ENCODE results near the gene PCK1. TPM values are rescaled to one million over a fixed set of nuclear protein-coding genes. Genes with fewer than 3 reads are reported as not detected.

PCK1 gene
- total and polyA plus RNA-seq, 2 of the 13 experiments (the other 11 are each of a cell fraction or from before 2014, with no cell fraction given): 6.5 to 12.6 TPM

GRCh38 chr20:57514273-57514751 is 46.6 kb upstream of the PCK1 start (continued):
- no peak for TF ChIP-seq NR2C2 (CRISPR knock-in tag; IDR thresholded peaks at IDR 0.05; ENCODE audit: borderline replicate concordance)
- no peak for TF ChIP-seq ZNF574 (CRISPR knock-in tag; IDR thresholded peaks at IDR 0.05)
- no peak for TF ChIP-seq PLRG1 (conservative IDR thresholded peaks at IDR 0.05)
- TF ChIP-seq PHB2 (IDR thresholded peaks at IDR 0.05; ENCODE audit: partially characterized antibody): no peak
- peak; percentile 47 for TF ChIP-seq ZFP36 (IDR thresholded peaks at IDR 0.05; ENCODE audit: borderline replicate concordance, low read depth, low read length, partially characterized antibody)
- TF ChIP-seq ZNF17 (CRISPR knock-in tag; IDR thresholded peaks at IDR 0.05): no peak
- peak; percentile 100 for TF ChIP-seq STAG1 (CRISPR knock-in tag; IDR thresholded peaks at IDR 0.05)
- TF ChIP-seq ZNF430 (CRISPR knock-in tag; IDR thresholded peaks at IDR 0.05): no peak
- 0 out of 2 replicates have a peak, but pooled peaks have one; percentile 11 for TF ChIP-seq ETV5 (CRISPR knock-in tag; IDR thresholded peaks at IDR 0.05; ENCODE audit: borderline replicate concordance)
- TF ChIP-seq YY1 (IDR thresholded peaks at IDR 0.05; ENCODE audit: insufficient read depth, insufficient replicate concordance, low read depth, low read length): peak; percentile 33
- no peak for TF ChIP-seq MED1 (CRISPR knock-in tag; IDR thresholded peaks at IDR 0.05)
- TF ChIP-seq MXD1 (CRISPR knock-in tag; IDR thresholded peaks at IDR 0.05): no peak; the same call in 1 of the 2 replicates
- TF ChIP-seq ZNF367 (CRISPR knock-in tag; IDR thresholded peaks at IDR 0.05; ENCODE audit: borderline replicate concordance): no peak
- no peak for TF ChIP-seq NCOR1 (IDR thresholded peaks at IDR 0.05; ENCODE audit: borderline replicate concordance, low read length)
- TF ChIP-seq ZFYVE20 (CRISPR knock-in tag; IDR thresholded peaks at IDR 0.05; ENCODE audit: borderline replicate concordance, low read depth): no peak
- TF ChIP-seq ZFAT (CRISPR knock-in tag; conservative IDR thresholded peaks at IDR 0.05): no peak
- TF ChIP-seq RERE (CRISPR knock-in tag; IDR thresholded peaks at IDR 0.05; ENCODE audit: low read depth): no peak
- no peak for TF ChIP-seq REL (CRISPR knock-in tag; conservative IDR thresholded peaks at IDR 0.05)
- no peak for TF ChIP-seq ZNF549 (CRISPR knock-in tag; IDR thresholded peaks at IDR 0.05)
